Testis (tissue), 2 donors: ENCODE results near the gene OR5M10.

Source experiments
- POLR2A ChIP-seq: fragments of 450-650 bp; IDR thresholded peaks from one replicate; pipeline ENCODE4 v1.6.1; 2017; ENCODE audit warnings: antibody characterized with exemption, mild to moderate bottlenecking, moderate library complexity
- TF ChIP-seq, protein P1 (sequence below), 3 experiments: fragments of 450-650 bp in 2 of 3; fragments of 200-600 bp in 1 of 3; sonication (generic) in 1 of 3; IDR thresholded peaks; one replicate each; pipeline ENCODE4 v1.5.1; 2016 to 2019; ENCODE audit warnings: antibody characterized with exemption in 3 of 3, mild to moderate bottlenecking in 2 of 3, moderate library complexity in 1 of 3

DNA sequence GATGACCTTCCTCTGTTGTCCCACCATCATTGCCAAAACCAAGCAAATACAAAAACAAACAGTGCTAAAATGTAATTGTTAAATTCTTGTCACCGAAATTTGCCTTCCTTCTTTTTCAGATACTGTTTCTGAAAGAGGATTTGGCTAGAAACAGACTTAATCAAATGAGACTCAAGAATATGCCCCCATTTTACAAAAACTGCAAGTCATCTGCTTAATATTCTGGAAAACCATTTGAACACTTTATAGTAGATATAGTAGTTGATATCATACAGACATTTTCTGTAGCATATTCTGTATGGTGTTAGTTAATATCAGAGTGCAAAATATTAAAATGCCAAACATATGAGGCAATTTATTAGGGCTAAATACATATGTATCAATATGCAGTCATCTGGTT is 33.7 kb upstream of the OR5M10 start:
- no peak for TF ChIP-seq POLR2A
- TF ChIP-seq, protein P1, sequence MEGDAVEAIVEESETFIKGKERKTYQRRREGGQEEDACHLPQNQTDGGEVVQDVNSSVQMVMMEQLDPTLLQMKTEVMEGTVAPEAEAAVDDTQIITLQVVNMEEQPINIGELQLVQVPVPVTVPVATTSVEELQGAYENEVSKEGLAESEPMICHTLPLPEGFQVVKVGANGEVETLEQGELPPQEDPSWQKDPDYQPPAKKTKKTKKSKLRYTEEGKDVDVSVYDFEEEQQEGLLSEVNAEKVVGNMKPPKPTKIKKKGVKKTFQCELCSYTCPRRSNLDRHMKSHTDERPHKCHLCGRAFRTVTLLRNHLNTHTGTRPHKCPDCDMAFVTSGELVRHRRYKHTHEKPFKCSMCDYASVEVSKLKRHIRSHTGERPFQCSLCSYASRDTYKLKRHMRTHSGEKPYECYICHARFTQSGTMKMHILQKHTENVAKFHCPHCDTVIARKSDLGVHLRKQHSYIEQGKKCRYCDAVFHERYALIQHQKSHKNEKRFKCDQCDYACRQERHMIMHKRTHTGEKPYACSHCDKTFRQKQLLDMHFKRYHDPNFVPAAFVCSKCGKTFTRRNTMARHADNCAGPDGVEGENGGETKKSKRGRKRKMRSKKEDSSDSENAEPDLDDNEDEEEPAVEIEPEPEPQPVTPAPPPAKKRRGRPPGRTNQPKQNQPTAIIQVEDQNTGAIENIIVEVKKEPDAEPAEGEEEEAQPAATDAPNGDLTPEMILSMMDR (IDR thresholded peaks at IDR 0.05), result no peak
